AG09319 (cell line): ENCODE measurements around the gene PHTF1.

Source experiments
- DNase-seq: peaks from one replicate; pipeline ENCODE4 v3.0.0-alpha.2; 2010; ENCODE audit warnings: low read depth; ENCODE audit errors: extremely low read depth
- CTCF ChIP-seq: IDR thresholded peaks from 2 replicates; pipeline ENCODE4 v1.5.1; 2011; ENCODE audit warnings: low read depth, mild to moderate bottlenecking, inconsistent platforms, low read length, moderate library complexity

PHTF1 gene

GRCh38 chr1:113786069-113786468 is 26.8 kb upstream of the PHTF1 start:
- no peak for DNase-seq
- no peak for TF ChIP-seq CTCF

GRCh38 chr1:113784104-113784779 is 25.0 kb upstream of the PHTF1 start:
- no peak for TF ChIP-seq CTCF
- no peak for DNase-seq

- no peak for TF ChIP-seq CTCF
- DNase-seq, result no peak
Measured at GRCh38 chr1:113783254-113784103, 24.2 kb upstream of the PHTF1 start.

GRCh38 chr1:113782406-113782805 is 23.1 kb upstream of the PHTF1 start:
- DNase-seq, result no peak
- no peak for TF ChIP-seq CTCF

- DNase-seq, result no peak
- no peak for TF ChIP-seq CTCF
Measured at GRCh38 chr1:113780374-113781146, 21.3 kb upstream of the PHTF1 start.

GRCh38 chr1:113779542-113779941 is 20.3 kb upstream of the PHTF1 start:
- TF ChIP-seq CTCF, result no peak
- no peak for DNase-seq

GRCh38 chr1:113777561-113777960 is 18.3 kb upstream of the PHTF1 start:
- no peak for DNase-seq
- TF ChIP-seq CTCF, result no peak
